Measurements from ENCODE around the gene TTC17. TPM values are rescaled to one million over a fixed set of nuclear protein-coding genes. Genes with fewer than 3 reads are reported as not detected.

The TTC17 gene
- total RNA-seq, 2 experiments from 2014 or later = 87.6 to 89.6 TPM

- Mint-ChIP-seq H3K27me3 (no peaks in the 10 kb centered on the region), H3K4me3 (peak overlapping the region; percentile 97), H3K4me1 (peaks cover 28% of the 10 kb centered on the region), H3K27ac (peak overlapping the region; percentile 97), H3K9me3 (no peaks in the 10 kb centered on the region), H3K36me3 (peaks cover 14% of the 10 kb centered on the region)
- POLR2A ChIA-PET = interaction anchor here (1.3 kb wide), 1 partner anchor 49 kb away, joined by 3 read pairs; the partner anchor contains the start of gene API5
- ATAC-seq (ENCODE audit: low read depth) (no peak), DNase-seq (no peak)
Measured at GRCh38 chr11:43360361-43361032, 1.8 kb downstream of the TTC17 start.

GRCh38 chr11:43366677-43367076 lies 8.0 kb downstream of the TTC17 start:
- peaks cover 17% of the 10 kb centered on the region for H3K4me1 Mint-ChIP-seq
- no peaks in the 10 kb centered on the region for H3K27me3 Mint-ChIP-seq
- H3K4me3 Mint-ChIP-seq = no peak overlapping the region
- POLR2A ChIA-PET = no interaction called here
- DNase-seq (no peak), ATAC-seq (ENCODE audit: low read depth) (no peak)
- no peaks in the 10 kb centered on the region for H3K9me3 Mint-ChIP-seq
- H3K36me3 Mint-ChIP-seq = peaks cover 34% of the 10 kb centered on the region
- H3K27ac Mint-ChIP-seq = no peak overlapping the region

GRCh38 chr11:43367382-43368178 lies 8.9 kb downstream of the TTC17 start:
- Mint-ChIP-seq H3K4me1 (peaks cover 17% of the 10 kb centered on the region), H3K36me3 (peaks cover 35% of the 10 kb centered on the region), H3K4me3 (no peak overlapping the region), H3K27me3 (no peaks in the 10 kb centered on the region), H3K9me3 (no peaks in the 10 kb centered on the region), H3K27ac (no peak overlapping the region)
- POLR2A ChIA-PET = no interaction called here
- ATAC-seq (ENCODE audit: low read depth) = no peak
- DNase-seq = no peak

GRCh38 chr11:43376065-43376464 lies 17.3 kb downstream of the TTC17 start:
- DNase-seq (no peak), ATAC-seq (ENCODE audit: low read depth) (no peak)
- Mint-ChIP-seq H3K4me1 (peaks cover 1% of the 10 kb centered on the region), H3K36me3 (peaks cover 15% of the 10 kb centered on the region), H3K9me3 (no peaks in the 10 kb centered on the region), H3K27me3 (no peaks in the 10 kb centered on the region), H3K4me3 (no peak overlapping the region), H3K27ac (no peak overlapping the region)
- POLR2A ChIA-PET = no interaction called here

DNA sequence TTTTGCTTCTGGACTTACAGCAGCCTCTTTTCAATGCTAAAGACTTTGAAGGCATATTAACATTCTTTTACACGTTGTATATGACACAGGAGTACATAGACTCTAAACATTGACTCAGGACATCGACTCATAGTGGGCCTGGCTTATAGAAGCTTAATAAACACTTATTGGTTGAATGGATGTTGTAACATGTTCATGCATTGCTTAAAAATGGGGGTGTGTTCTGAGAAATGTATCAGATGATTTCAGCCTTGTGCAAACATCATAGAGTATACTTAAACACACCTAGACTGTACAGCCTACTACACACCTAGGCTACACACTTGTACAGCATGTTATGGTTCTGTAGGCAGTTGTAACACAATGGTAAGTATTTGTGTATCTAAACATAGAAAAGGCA lies 17.9 kb downstream of the TTC17 start:
- POLR2A ChIA-PET = no interaction called here
- ATAC-seq (ENCODE audit: low read depth) (no peak), DNase-seq (no peak)
- H3K36me3 Mint-ChIP-seq = peaks cover 14% of the 10 kb centered on the region
- no peak overlapping the region for H3K4me3 Mint-ChIP-seq
- no peaks in the 10 kb centered on the region for H3K27me3 Mint-ChIP-seq
- no peaks in the 10 kb centered on the region for H3K9me3 Mint-ChIP-seq
- peaks cover 1% of the 10 kb centered on the region for H3K4me1 Mint-ChIP-seq
- no peak overlapping the region for H3K27ac Mint-ChIP-seq

GRCh38 chr11:43377389-43377788 lies 18.7 kb downstream of the TTC17 start:
- peaks cover 13% of the 10 kb centered on the region for H3K36me3 Mint-ChIP-seq
- peaks cover 1% of the 10 kb centered on the region for H3K4me1 Mint-ChIP-seq
- ATAC-seq (ENCODE audit: low read depth) (no peak), DNase-seq (no peak)
- H3K9me3 Mint-ChIP-seq = no peaks in the 10 kb centered on the region
- POLR2A ChIA-PET = interaction anchor here (1.3 kb wide), 1 partner anchor 18 kb away, joined by 4 read pairs; the partner anchor contains the start of gene TTC17
- no peaks in the 10 kb centered on the region for H3K27me3 Mint-ChIP-seq
- no peak overlapping the region for H3K4me3 Mint-ChIP-seq
- no peak overlapping the region for H3K27ac Mint-ChIP-seq

DNA sequence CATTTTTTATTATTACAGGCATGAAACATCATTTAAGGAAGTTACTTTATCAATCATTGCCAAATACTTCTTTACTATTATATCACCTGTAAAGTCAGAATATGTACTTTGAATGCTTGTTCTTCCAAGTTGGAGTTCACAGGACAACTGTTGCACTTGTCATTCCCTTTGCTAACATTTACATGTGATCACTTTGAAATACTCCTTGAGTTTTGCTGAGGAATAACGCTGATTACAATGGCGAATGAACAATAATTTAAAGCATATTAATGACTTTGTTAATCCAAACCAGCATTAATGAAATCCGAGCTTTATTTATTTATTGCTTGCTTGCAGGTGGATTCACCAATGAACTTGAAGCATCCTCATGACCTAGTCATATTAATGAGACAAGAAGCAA lies 20.2 kb downstream of the TTC17 start:
- no peak for DNase-seq
- Mint-ChIP-seq H3K27ac (no peak overlapping the region), H3K4me3 (no peak overlapping the region), H3K36me3 (peaks cover 10% of the 10 kb centered on the region), H3K27me3 (no peaks in the 10 kb centered on the region), H3K9me3 (no peaks in the 10 kb centered on the region), H3K4me1 (peaks cover 1% of the 10 kb centered on the region)
- ATAC-seq (ENCODE audit: low read depth) = no peak
- POLR2A ChIA-PET = no interaction called here

DNA sequence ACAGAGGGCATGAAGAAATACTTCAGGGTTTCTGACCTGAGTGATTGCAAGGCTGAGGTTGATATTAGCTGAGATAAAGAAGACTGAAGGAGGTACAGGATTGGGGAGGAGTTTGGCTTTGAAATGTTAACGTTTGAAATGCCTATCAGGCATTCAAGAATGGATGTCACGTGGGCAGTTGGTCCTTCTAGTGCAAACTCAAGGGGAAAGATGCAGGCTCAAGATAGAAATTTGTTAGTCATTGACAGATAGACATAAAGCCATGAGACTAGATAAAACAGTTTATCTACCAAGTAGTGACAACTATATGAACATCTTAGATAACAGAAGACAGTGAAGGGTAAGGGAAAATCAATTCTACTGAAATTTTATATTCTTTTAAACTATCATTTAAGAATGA lies 23.1 kb downstream of the TTC17 start:
- Mint-ChIP-seq H3K27ac (no peak overlapping the region), H3K9me3 (no peaks in the 10 kb centered on the region), H3K4me3 (no peak overlapping the region), H3K27me3 (no peaks in the 10 kb centered on the region), H3K4me1 (peaks cover 2% of the 10 kb centered on the region), H3K36me3 (peaks cover 9% of the 10 kb centered on the region)
- POLR2A ChIA-PET = no interaction called here
- ATAC-seq (ENCODE audit: low read depth) (no peak), DNase-seq (no peak)

DNA sequence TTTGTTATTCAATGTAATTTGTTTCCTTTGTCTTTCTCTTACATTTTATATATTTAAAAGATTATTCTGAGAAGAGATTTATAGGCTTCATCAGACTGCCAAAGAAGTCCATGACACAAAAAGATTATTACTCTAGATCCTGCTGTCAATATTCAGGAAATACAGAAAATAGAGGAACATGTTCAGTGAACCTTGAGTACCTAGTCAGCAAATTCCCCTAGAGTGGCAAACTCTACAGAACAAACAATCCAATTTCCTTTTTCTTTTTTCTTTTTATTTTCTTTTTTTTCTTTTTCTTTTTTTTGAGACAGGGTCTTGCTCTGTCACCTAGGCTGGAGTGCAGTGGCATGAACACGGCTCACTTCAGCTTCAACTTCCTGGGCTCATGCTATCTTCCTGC lies 23.9 kb downstream of the TTC17 start:
- Mint-ChIP-seq H3K4me3 (no peak overlapping the region), H3K27ac (no peak overlapping the region), H3K36me3 (peaks cover 11% of the 10 kb centered on the region), H3K4me1 (peaks cover 2% of the 10 kb centered on the region), H3K27me3 (no peaks in the 10 kb centered on the region), H3K9me3 (no peaks in the 10 kb centered on the region)
- DNase-seq (no peak), ATAC-seq (ENCODE audit: low read depth) (no peak)
- POLR2A ChIA-PET = no interaction called here

- no peak overlapping the region for H3K4me3 Mint-ChIP-seq
- no peak overlapping the region for H3K27ac Mint-ChIP-seq
- H3K4me1 Mint-ChIP-seq = peaks cover 2% of the 10 kb centered on the region
- DNase-seq (no peak), ATAC-seq (ENCODE audit: low read depth) (no peak)
- POLR2A ChIA-PET = no interaction called here
- no peaks in the 10 kb centered on the region for H3K9me3 Mint-ChIP-seq
- H3K36me3 Mint-ChIP-seq = peaks cover 18% of the 10 kb centered on the region
- H3K27me3 Mint-ChIP-seq = no peaks in the 10 kb centered on the region
Measured at GRCh38 chr11:43384393-43384792, 25.7 kb downstream of the TTC17 start.

GRCh38 chr11:43392713-43393112 lies 34.0 kb downstream of the TTC17 start:
- peak; percentile 86 for ATAC-seq (ENCODE audit: low read depth)
- H3K9me3 Mint-ChIP-seq = no peaks in the 10 kb centered on the region
- no peak for DNase-seq
- peaks cover 21% of the 10 kb centered on the region for H3K4me1 Mint-ChIP-seq
- H3K4me3 Mint-ChIP-seq = peak overlapping the region; percentile 61
- H3K36me3 Mint-ChIP-seq = peaks cover 48% of the 10 kb centered on the region
- H3K27me3 Mint-ChIP-seq = no peaks in the 10 kb centered on the region
- POLR2A ChIA-PET = interaction anchor here (0.5 to 1.6 kb wide), 2 partner anchors 28 to 34 kb away, joined by 3 to 6 read pairs; partner anchors contain the start of gene TTC17
- H3K27ac Mint-ChIP-seq = peak overlapping the region; percentile 61

DNA sequence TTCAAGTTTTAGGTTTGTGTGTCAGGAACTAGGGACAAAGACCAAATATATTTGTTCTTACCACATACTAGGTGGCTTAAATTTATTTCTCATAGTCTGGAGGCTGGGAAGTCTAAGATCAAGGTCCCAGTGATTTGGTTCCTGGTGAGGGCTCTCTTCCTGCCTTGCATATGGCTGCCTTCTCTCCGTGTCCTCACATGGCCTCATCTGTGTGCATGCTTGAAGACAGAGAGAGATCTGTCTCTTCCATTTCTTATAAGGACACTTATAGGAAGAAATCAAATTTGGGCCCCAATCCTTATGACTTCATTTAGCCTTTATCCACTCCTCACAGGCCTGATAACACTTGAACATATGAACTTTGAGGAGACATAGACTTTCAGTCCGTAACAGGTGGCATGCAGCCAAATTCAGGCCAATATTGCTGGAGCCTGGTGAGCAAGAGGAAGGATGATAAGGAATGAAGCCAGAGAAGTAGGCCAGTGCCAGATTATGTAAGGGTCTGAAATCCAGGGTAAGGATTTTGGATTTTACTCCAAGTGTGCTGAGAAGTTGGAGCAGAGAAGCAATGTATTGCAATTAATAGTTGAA lies 35.1 kb downstream of the TTC17 start:
- Mint-ChIP-seq H3K36me3 (peaks cover 57% of the 10 kb centered on the region), H3K9me3 (no peaks in the 10 kb centered on the region), H3K27me3 (no peaks in the 10 kb centered on the region), H3K4me3 (no peak overlapping the region), H3K4me1 (peaks cover 21% of the 10 kb centered on the region), H3K27ac (no peak overlapping the region)
- DNase-seq = no peak
- ATAC-seq (ENCODE audit: low read depth) = no peak
- POLR2A ChIA-PET = no interaction called here

DNA sequence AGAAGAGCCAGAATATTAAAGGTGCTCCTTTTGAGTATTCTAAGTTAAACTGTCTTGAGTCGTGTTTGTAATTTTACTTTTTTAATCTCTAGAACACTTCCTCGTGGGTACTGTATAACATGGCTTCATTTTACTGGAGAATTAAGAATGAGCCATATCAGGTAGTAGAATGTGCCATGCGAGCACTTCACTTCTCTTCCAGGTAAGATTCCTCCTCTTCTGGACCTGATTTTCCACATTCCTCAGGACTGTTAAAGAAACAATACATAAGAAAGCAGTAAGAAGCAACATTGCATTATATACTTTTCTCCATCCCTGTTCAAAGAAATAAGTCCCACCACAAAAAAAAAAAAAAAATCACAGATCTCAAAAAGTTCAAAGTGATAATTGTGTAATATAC lies 37.9 kb downstream of the TTC17 start:
- Mint-ChIP-seq H3K27ac (no peak overlapping the region), H3K4me1 (peaks cover 19% of the 10 kb centered on the region), H3K9me3 (no peaks in the 10 kb centered on the region), H3K27me3 (no peaks in the 10 kb centered on the region), H3K36me3 (peaks cover 59% of the 10 kb centered on the region), H3K4me3 (no peak overlapping the region)
- DNase-seq = no peak
- no peak for ATAC-seq (ENCODE audit: low read depth)
- POLR2A ChIA-PET = interaction anchor here (0.7 kb wide), 1 partner anchor 636 kb away, joined by 4 read pairs; no protein-coding TSS in a partner anchor
